ENCODE results near the gene ROBO1. TPM values are rescaled to one million over a fixed set of nuclear protein-coding genes. Genes with fewer than 3 reads are reported as not detected.
"Not testable (repeated sequence)": the region's sequence is repeated elsewhere in the genome, so short reads cannot be mapped to it uniquely, and the experiment has no call there.

ROBO1 gene
- total RNA-seq, 1 experiment from 2014 or later, result 35.5 TPM

DNA sequence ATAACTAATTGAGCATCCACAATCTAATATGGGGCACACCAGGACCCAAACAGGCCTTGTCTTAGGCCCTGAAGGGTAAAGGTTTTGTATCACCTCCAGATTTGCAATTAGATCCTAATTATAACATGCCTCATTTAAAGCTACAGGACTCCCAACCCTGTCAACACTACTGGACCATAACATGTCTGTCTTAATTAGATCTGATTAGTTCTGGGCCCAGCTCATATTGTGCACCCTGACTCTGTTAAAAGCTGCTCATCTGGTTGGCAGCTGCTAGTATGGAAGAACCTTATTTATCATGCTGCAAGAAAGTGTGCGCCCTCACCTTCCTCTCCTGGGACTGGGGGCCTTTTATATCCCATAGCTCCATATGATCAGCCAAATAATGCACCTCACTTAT is 457.8 kb downstream of the ROBO1 start:
- ATAC-seq (no peak), DNase-seq (no peak)
- no peak overlapping the region for H3K27ac ChIP-seq (ENCODE audit: low read length)
- H3K9ac ChIP-seq (ENCODE audit: low read length), result no peak overlapping the region
- no peaks in the 10 kb centered on the region for H3K36me3 ChIP-seq (ENCODE audit: low read depth, low read length)
- H3F3A ChIP-seq (ENCODE audit: low read length, unreplicated experiment), result no peaks in the 10 kb centered on the region
- no peaks in the 10 kb centered on the region for H3K4me1 ChIP-seq (ENCODE audit: insufficient read depth, low read length)
- no TSS peak for BruUV-seq (replicated peaks)
- TF ChIP-seq EZH2phosphoT487 (IDR thresholded peaks at IDR 0.05; ENCODE audit: borderline replicate concordance, low read length), result no peak
- TF ChIP-seq, protein P1, sequence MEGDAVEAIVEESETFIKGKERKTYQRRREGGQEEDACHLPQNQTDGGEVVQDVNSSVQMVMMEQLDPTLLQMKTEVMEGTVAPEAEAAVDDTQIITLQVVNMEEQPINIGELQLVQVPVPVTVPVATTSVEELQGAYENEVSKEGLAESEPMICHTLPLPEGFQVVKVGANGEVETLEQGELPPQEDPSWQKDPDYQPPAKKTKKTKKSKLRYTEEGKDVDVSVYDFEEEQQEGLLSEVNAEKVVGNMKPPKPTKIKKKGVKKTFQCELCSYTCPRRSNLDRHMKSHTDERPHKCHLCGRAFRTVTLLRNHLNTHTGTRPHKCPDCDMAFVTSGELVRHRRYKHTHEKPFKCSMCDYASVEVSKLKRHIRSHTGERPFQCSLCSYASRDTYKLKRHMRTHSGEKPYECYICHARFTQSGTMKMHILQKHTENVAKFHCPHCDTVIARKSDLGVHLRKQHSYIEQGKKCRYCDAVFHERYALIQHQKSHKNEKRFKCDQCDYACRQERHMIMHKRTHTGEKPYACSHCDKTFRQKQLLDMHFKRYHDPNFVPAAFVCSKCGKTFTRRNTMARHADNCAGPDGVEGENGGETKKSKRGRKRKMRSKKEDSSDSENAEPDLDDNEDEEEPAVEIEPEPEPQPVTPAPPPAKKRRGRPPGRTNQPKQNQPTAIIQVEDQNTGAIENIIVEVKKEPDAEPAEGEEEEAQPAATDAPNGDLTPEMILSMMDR (conservative IDR thresholded peaks at IDR 0.05; ENCODE audit: low read depth, low read length), result no peak
- TF ChIP-seq EZH2 (IDR thresholded peaks at IDR 0.05; ENCODE audit: low read length, unreplicated experiment), result no peak
- H2AFZ ChIP-seq (ENCODE audit: low read length), result no peak overlapping the region
- no peaks in the 10 kb centered on the region for H4K20me1 ChIP-seq (ENCODE audit: low read length)
- no peaks in the 10 kb centered on the region for H3K79me2 ChIP-seq (ENCODE audit: low read length)
- H3K4me2 ChIP-seq (ENCODE audit: low read length), result no peak overlapping the region
- no peaks in the 10 kb centered on the region for H3K9me2 ChIP-seq (replicated peaks; ENCODE audit: low read length)
- no peaks in the 10 kb centered on the region for H3K9me3 ChIP-seq (ENCODE audit: low read length)
- ChIA-PET POLR2A (ENCODE audit: unreplicated experiment) (interaction anchor here (0.6 kb wide), 1 partner anchor 690 kb away, joined by 3 read pairs; no protein-coding TSS in a partner anchor), CTCF (no interaction called here)
- peaks cover 39% of the 10 kb centered on the region for H3K27me3 ChIP-seq (ENCODE audit: low read length)
- intact Hi-C loops (cut with micrococcal nuclease), result no loop called here
- no peak overlapping the region for H3K4me3 ChIP-seq (ENCODE audit: low read length)

DNA sequence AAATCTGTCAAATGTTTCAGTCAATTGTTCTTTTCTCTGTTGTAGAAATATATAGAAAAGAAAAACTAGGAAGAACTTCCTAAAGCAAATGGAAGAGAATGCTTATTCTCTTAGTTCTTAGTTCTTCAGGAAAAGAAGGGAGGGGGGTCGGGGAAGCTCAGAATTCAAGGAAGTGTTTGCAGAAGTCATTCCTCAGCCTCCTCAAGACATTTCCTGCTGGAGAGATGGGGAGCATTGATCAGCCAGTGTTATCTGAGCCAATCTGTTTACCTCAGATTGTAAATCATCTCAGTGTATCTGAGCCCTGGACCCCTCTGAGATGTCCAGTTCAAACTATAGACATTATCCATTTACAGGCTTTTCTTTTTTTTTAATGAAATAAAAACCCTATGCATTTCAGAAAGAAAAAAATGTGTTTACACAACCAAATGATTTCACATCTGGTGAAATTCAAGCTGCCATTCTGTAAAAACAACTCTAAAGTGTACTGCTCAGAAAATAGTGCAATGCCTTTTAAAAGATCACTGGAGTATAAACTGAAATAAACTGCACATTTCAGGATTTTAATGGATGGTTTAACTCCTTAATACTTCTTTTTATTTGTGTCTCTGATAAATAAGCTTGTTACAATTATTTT is 460.7 kb downstream of the ROBO1 start:
- no peak for DNase-seq
- no peak for TF ChIP-seq EZH2phosphoT487 (IDR thresholded peaks at IDR 0.05; ENCODE audit: borderline replicate concordance, low read length)
- TF ChIP-seq, protein P1 (conservative IDR thresholded peaks at IDR 0.05; ENCODE audit: low read depth, low read length), result no peak
- no peak for TF ChIP-seq EZH2 (IDR thresholded peaks at IDR 0.05; ENCODE audit: low read length, unreplicated experiment)
- Histone ChIP-seq H4K20me1 (ENCODE audit: low read length) (no peaks in the 10 kb centered on the region), H3K4me3 (ENCODE audit: low read length) (no peak overlapping the region), H3K27me3 (ENCODE audit: low read length) (peaks cover 49% of the 10 kb centered on the region), H3K27ac (ENCODE audit: low read length) (no peak overlapping the region), H3K4me1 (ENCODE audit: insufficient read depth, low read length) (no peaks in the 10 kb centered on the region), H2AFZ (ENCODE audit: low read length) (no peak overlapping the region), H3K4me2 (ENCODE audit: low read length) (no peak overlapping the region), H3F3A (ENCODE audit: low read length, unreplicated experiment) (no peaks in the 10 kb centered on the region), H3K9me3 (ENCODE audit: low read length) (no peaks in the 10 kb centered on the region), H3K79me2 (ENCODE audit: low read length) (no peaks in the 10 kb centered on the region), H3K9me2 (replicated peaks; ENCODE audit: low read length) (no peaks in the 10 kb centered on the region), H3K36me3 (ENCODE audit: low read depth, low read length) (no peaks in the 10 kb centered on the region), H3K9ac (ENCODE audit: low read length) (no peak overlapping the region)
- ATAC-seq, result no peak
- intact Hi-C loops (cut with micrococcal nuclease), result no loop called here
- BruUV-seq (replicated peaks), result no TSS peak
- CTCF ChIA-PET, result no interaction called here
- POLR2A ChIA-PET (ENCODE audit: unreplicated experiment), result no interaction called here

DNA sequence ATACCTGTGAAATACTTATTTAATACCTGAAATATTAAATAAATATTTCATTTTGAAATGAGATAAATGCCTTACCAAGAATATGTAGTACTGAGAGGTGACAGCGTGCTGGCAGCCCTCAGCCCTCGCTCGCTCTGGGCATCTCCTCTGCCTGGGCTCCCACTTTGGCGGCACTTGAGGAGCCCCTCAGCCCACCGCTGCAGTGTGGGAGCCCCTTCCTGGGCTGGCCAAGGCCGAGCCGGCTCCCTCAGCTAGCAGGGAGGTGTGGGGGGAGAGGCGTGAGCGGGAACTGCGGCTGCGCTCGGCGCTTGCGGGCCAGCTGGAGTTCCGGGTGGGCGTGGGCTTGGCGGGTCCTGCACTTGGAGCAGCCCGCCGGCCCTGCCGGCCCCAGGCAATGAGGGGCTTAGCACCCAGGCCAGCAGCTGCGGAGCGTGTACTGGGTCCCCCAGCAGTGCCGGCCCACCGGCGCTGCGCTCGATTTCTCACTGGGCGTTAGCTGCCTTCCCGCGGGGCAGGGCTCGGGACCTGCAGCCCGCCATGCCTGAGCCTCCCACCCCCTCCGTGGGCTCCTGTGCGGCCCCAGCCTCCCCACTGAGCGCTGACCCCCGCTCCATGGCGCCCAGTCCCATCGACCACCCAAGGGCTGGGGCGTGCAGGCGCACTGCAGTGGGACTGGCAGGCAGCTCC is 467.7 kb downstream of the ROBO1 start:
- H4K20me1 ChIP-seq (ENCODE audit: low read length); CTCF ChIA-PET; H2AFZ ChIP-seq (ENCODE audit: low read length); H3F3A ChIP-seq (ENCODE audit: low read length, unreplicated experiment); H3K4me3 ChIP-seq (ENCODE audit: low read length); H3K9me2 ChIP-seq (replicated peaks; ENCODE audit: low read length); H3K36me3 ChIP-seq (ENCODE audit: low read depth, low read length); H3K4me2 ChIP-seq (ENCODE audit: low read length); H3K9me3 ChIP-seq (ENCODE audit: low read length); intact Hi-C loops (cut with micrococcal nuclease); H3K9ac ChIP-seq (ENCODE audit: low read length); H3K79me2 ChIP-seq (ENCODE audit: low read length); DNase-seq; POLR2A ChIA-PET (ENCODE audit: unreplicated experiment); BruUV-seq (replicated peaks); ATAC-seq; H3K27ac ChIP-seq (ENCODE audit: low read length): not testable (repeated sequence)
- Histone ChIP-seq H3K27me3 (ENCODE audit: low read length) (peaks cover 15% of the 10 kb centered on the region), H3K4me1 (ENCODE audit: insufficient read depth, low read length) (peaks cover 18% of the 10 kb centered on the region)

All from PC-3 (cell line).